OCI-LY3 (cell line): ENCODE data around the gene CTCFL.

Experiments
- CTCF ChIP-seq: fragments of 200-600, 300-600 bp; sonication (generic); IDR thresholded peaks from 2 replicates; pipeline ENCODE4 v1.5.1; 2014; ENCODE audit warnings: antibody characterized with exemption, low read length, low read depth
- EZH2phosphoT487 ChIP-seq: fragments of 200-600 bp; shearing (Covaris generic); IDR thresholded peaks from 2 replicates; pipeline ENCODE4 v1.6.1; 2018; ENCODE audit warnings: antibody characterized with exemption, mixed run types, low read depth

- no peak for TF ChIP-seq CTCF
- TF ChIP-seq EZH2phosphoT487 = no peak
These were observed 30.7 kb upstream of the CTCFL start for GRCh38 chr20:57555457-57556184.
